Measurements from ENCODE around the gene NBAS.

Gene NBAS

DNA sequence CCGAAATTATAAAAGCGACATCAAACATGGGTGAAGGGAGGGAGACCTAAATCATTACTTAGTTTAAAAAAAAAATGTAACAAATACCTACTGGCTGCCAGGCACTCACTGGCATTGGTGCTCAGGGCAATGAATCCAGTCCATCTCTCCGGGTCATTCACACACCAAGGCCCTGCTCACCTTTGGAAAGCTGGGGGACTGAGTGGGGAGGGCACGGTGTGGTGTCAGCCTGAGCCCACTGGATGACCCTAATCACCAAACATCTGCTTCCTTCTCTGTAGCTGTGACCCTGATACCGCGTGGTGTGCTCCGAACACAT, 30.2 kb upstream of the NBAS start:
- no peak for DNase-seq (ENCODE audit: low read depth in 2 of 2)

GRCh38 chr2:15588329-15588919, 27.3 kb upstream of the NBAS start:
- peak in 1 of 2 donors; percentile 16 for DNase-seq (ENCODE audit: low read depth in 2 of 2)

GRCh38 chr2:15584767-15585469, 23.8 kb upstream of the NBAS start:
- DNase-seq (ENCODE audit: low read depth in 2 of 2): no peak

DNA sequence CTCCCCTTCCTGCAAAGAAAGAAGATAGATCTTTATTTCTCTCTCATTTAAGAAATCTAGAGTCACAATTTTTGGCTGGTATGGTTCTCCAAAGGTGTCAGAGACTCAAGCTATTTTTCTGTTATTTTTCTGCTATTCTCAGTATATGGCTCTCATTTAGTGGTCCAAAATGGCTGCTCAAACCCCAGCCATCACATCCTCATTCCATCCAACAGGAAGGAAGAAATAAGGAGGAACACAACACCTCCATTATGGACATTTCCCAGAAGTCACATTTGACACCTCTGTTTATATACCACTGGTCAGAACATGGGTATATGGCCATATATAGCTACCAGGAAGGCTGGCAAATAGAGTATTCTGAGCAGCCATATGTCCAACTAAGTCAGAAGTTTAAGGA, 23.2 kb upstream of the NBAS start:
- no peak for DNase-seq (ENCODE audit: low read depth in 2 of 2)

GRCh38 chr2:15583826-15584225, 22.7 kb upstream of the NBAS start:
- DNase-seq (ENCODE audit: low read depth in 2 of 2): no peak

DNA sequence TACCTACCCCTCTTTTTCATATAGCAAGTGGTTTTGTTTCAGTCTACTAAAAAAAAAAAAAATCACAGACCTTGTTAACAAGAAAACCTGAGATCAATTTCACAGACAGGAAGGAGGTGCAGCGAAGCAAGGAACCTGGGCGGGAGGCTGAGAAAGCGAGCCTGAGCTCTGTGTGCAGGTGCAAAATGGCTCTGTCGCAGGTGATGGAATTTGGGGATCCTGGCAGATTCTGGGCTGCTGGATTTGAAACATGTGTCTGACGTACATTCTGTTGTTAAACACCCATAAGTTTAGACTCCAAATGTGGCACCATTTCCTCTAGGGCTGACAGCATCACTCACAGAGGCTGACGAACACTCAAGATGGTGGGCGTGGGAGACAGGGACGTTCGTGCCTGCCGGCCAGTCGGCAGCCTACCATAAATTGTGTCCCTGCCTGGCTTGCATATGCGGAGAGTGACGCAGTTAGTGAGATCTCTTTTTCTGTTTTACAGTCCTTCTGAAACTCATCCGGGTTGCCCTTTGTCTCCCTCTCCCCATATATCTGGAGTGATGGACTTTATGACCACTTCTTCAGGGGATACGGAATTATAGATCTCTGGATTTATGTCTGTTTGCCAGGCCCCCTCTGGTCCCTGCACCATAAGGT, 21.7 kb upstream of the NBAS start:
- no peak for DNase-seq (ENCODE audit: low read depth in 2 of 2)

DNA sequence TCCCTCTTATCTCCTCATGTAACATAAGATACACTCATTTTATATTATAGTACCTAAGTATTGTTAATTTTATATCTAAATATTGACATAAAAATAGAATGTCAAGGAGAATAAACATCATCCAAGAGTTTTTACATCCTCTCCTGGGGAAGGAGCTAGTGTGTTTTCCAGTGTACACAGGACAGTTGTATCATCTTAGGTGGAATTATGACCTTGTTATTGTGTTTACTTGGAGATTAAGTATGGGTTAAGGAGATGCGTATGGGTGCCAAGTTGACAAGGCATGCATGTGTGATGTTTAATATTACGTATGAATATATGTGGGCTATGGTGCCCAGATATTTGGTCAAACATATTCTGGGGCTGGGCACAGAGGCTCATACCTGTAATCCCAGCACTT, 19.3 kb upstream of the NBAS start:
- no peak for DNase-seq (ENCODE audit: low read depth in 2 of 2)

- DNase-seq (ENCODE audit: low read depth in 2 of 2): no peak
Observed at GRCh38 chr2:15579641-15580040, 18.5 kb upstream of the NBAS start.

- peak; percentile 75 to 88 for DNase-seq (ENCODE audit: low read depth in 2 of 2)
Observed at GRCh38 chr2:15577071-15577735, 16.1 kb upstream of the NBAS start.

GRCh38 chr2:15571729-15572128, 10.6 kb upstream of the NBAS start:
- no peak for DNase-seq (ENCODE audit: low read depth in 2 of 2)

DNA sequence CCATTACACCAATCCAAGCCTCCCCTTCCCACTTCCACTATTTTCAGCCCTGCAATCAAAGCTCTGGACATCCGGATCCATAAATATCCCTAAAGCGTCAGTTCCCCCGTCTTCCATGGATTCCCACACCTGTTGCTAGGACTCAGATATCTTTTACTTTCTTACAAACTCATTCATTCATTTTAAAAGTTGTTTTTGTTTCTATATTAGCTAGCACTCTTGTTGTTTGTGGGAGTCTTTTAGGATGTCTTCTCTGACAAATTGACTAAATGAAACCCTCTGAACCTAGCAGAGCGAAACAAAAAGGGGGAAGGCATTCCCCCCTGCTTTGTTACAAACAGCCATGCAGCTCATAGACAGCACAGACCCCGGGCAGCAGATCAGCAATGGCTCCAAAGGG, 9.0 kb upstream of the NBAS start:
- no peak for DNase-seq (ENCODE audit: low read depth in 2 of 2)

DNA sequence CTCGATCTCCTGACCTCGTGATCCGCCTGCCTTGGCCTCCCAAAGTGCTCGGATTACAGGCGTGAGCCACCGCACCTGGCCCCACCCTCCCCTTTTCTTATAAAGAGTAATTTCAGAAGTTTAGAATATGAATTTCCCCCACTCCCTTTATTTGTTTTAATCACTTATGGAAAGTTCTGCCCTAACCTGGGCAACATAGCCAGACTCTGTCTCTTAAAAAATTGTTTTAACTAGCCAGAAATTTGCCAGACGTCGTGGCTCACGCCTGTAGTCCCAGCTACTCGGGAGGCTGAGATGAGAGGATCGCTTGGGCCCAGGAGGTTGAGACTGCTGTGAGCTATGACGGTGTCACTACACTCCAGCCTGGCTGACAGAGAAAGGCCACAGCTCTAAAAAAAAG, 7.7 kb upstream of the NBAS start:
- DNase-seq (ENCODE audit: low read depth in 2 of 2): no peak

DNA sequence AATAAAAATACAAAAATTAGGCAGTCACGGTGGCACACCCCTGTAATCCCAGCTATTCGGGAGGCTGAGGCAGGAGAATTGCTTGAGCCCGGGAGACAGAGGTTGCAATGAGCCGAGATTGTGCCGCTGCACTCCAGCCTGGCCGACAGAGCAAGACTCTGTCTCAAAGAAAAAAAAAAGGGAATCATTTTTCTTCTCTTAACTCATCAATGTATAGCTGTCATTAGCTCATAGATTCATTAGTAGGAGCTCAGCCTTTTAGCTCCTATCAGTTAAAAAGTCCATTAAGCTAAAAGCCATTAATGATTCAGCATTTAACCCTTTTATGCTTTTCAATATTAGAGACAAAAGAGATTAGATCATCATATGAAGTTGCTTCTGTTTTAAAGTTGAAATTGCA, 5.8 kb upstream of the NBAS start:
- DNase-seq (ENCODE audit: low read depth in 2 of 2): no peak

- DNase-seq (ENCODE audit: low read depth in 2 of 2): no peak
Observed at GRCh38 chr2:15565994-15566671, 5.0 kb upstream of the NBAS start.

GRCh38 chr2:15565392-15565791, 4.3 kb upstream of the NBAS start:
- no peak for DNase-seq (ENCODE audit: low read depth in 2 of 2)

DNA sequence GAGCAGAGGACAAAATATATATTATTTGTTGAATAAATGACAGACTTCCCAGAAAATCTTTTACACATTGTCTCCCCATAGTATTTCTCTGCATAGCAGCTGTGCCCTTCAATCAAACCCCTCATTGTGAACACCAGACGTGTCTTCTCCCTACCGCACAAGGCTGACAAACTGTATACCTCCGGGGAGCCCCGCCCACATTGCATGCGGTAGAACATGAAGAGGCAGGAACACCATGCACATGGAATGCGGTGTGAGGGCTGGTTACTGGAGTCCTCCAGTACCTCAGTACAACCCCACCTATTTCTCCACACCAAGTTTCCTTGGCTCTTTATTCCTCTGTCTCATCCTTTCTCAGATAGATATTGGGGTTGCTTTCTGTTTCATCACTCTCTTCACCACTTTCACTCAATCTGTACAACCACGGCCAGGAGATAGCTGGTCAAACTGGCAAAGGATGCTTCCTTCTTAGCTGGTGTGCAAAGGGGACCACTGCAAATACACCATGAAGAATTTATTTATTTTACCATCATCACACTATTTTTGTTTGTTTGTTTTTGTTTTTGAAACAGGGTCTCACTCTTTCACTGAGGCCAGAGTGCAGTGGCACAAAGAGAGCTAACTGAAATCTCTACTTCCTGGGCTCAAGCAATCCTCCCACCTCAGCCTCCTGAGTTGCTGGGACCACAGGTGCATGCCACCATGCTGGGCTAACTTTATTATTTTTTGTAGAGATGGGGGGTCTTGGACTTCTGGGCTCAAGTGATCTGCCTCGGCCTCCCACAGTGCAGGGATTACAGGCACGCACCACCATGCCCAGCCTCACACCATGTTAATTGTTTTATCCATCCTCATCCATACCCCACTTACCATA, 2.3 kb upstream of the NBAS start:
- no peak for DNase-seq (ENCODE audit: low read depth in 2 of 2)

DNA sequence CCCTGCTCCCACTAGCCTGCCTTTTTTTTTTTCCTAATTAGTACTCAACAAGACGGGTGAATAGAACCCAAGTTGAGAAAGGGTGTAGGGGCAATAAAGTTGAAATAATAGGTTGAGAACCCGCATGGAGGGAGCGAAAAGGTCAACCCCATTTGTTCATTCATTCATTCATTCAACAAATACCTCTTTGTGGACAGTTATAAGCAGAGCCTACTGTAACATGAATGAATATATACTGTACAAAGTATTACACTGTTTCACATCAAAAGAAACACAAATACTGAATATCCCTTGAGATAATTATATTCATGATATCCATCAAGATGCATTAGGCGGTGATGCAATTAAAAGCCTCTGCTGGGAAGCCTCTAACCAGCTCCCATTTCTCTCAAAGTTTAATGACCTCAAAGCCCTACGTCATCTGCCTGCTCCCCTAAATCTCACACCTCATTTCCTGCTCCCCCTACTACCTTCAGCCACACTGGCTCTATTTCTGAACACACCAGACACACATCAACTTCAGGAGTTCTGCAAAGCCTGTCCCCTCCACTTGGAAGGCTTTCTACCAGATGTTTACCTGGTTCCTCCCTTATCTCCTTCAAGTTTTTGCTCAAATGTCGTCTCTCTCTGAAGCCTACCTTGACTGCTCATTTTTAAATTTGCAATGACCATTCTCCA, 1.4 kb upstream of the NBAS start:
- no peak for DNase-seq (ENCODE audit: low read depth in 2 of 2)

GRCh38 chr2:15561574-15562344, 625 bp upstream of the NBAS start:
- peak in 1 of 2 donors; percentile 13 for DNase-seq (ENCODE audit: low read depth in 2 of 2)

DNA sequence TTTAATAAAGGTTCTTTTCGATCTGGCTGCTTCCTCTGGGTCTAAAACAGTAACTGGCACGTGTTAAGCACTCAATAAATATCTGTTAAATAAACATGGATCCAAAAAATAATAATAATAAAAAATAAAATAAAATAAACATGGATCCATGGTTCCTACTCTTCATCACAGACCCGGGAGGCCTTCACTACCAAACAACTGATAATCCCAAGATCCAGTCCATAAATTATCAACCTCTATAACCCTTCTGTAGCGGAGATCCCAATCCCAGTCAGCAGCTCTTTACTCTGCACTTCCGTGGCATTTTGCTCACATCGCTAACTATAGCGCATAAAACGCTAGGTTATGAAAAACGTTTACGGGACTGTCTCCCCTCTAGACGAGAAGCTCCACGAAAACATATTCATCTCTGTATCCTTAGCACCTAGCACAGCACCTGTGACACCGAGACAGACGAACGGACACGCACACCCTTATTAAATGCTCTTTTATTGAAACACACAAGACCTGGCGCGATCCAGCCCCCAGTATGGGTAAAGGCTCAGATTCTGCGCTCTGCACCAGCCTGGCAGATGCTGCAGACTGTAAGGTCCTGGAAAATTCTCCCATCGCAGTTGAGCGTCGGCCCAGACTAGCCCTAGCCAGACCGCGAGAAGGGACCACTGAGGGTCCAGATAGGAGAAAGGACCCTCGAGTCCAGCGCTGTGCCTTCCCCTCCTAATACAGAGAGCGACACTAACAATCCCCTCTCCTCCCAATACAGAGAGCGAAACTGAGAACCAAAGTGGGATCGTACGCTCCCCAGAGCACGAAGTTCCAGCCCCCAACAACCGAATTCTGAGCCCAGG, 770 bp downstream of the NBAS start:
- DNase-seq (ENCODE audit: low read depth in 2 of 2): no peak
